Activated effector memory CD4-positive, alpha-beta T cell treated with Interleukin-2 at 50 U/mL for 16 hours (primary cell): Measurements from ENCODE around the gene PARP3.
A peak's percentile ranks its signal among the peaks of the same experiment; 100 is the strongest.
"Not testable (repeated sequence)": the region's sequence is repeated elsewhere in the genome, so short reads cannot be mapped to it uniquely, and the experiment has no call there.

Experiments used
- DNase-seq: peaks from one replicate; pipeline ENCODE4 v3.0.0-alpha.2; 2020

PARP3 gene

GRCh38 chr3:51941798-51942602 is at the start of gene PARP3, which contains the start of gene RRP9:
Gene PARP3, plus strand, starts transcription at chr3:51942363. Its CDS starts 993 bp downstream, at chr3:51943356.
Gene RRP9, minus strand, starts transcription at chr3:51941904. Its CDS starts 37 bp downstream, at chr3:51941867.
- peak; percentile 99 for DNase-seq

GRCh38 chr3:51894391-51894790 is 47.8 kb upstream of the PARP3 start:
- no peak for DNase-seq

- DNase-seq, result no peak
These were observed 47.2 kb upstream of the PARP3 start for GRCh38 chr3:51894939-51895338.

- no peak for DNase-seq
These were observed 45.4 kb upstream of the PARP3 start for GRCh38 chr3:51896607-51897305.

- DNase-seq, result no peak
These were observed 44.8 kb upstream of the PARP3 start for GRCh38 chr3:51897391-51897790.

GRCh38 chr3:51900043-51900442 is 42.1 kb upstream of the PARP3 start:
- not testable (repeated sequence) for DNase-seq

- DNase-seq, result not testable (repeated sequence)
These were observed 39.8 kb upstream of the PARP3 start for GRCh38 chr3:51902361-51902760.

GRCh38 chr3:51904034-51904823 is 37.9 kb upstream of the PARP3 start:
- no peak for DNase-seq

- no peak for DNase-seq
These were observed 34.1 kb upstream of the PARP3 start for GRCh38 chr3:51908026-51908425.

- DNase-seq, result no peak
These were observed 25.7 kb upstream of the PARP3 start for GRCh38 chr3:51916418-51916817.

GRCh38 chr3:51921081-51921578 is 21.0 kb upstream of the PARP3 start:
- no peak for DNase-seq

GRCh38 chr3:51927061-51927977 is 14.8 kb upstream of the PARP3 start:
- no peak for DNase-seq

GRCh38 chr3:51928438-51928837 is 13.7 kb upstream of the PARP3 start:
- no peak for DNase-seq

GRCh38 chr3:51928981-51929380 is 13.2 kb upstream of the PARP3 start:
- not testable (repeated sequence) for DNase-seq

- DNase-seq, result no peak
These were observed 12.7 kb upstream of the PARP3 start for GRCh38 chr3:51929420-51930003.

- DNase-seq, result no peak
These were observed 11.7 kb upstream of the PARP3 start for GRCh38 chr3:51930439-51930838.

GRCh38 chr3:51931756-51932155 is 10.4 kb upstream of the PARP3 start:
- DNase-seq, result no peak

- no peak for DNase-seq
These were observed 9.4 kb upstream of the PARP3 start for GRCh38 chr3:51932471-51933370.

- no peak for DNase-seq
These were observed 8.6 kb upstream of the PARP3 start for GRCh38 chr3:51933471-51934138.
